ENCODE measurements around the gene UTS2R. TPM values are rescaled to one million over a fixed set of nuclear protein-coding genes. Genes with fewer than 3 reads are reported as not detected.

UTS2R gene
- total RNA-seq, 1 donor: not detected

GRCh38 chr17:82424001-82424862, 52.7 kb downstream of the UTS2R start:
- Histone ChIP-seq H3K4me2 (ENCODE audit: insufficient read depth, low read length) (peak overlapping the region; percentile 61), H3K27ac (ENCODE audit: low read depth, low read length) (no peak overlapping the region), H3K4me1 (ENCODE audit: insufficient read depth, low read length) (peaks cover 6% of the 10 kb centered on the region), H2AFZ (ENCODE audit: low read length) (peak overlapping the region; percentile 37), H3K79me2 (ENCODE audit: insufficient read depth, low read length) (no peaks in the 10 kb centered on the region), H3K4me3 (ENCODE audit: insufficient read depth, low read length) (peak overlapping the region; percentile 63), H4K20me1 (ENCODE audit: insufficient read depth, low read length) (no peaks in the 10 kb centered on the region), H3K9me3 (ENCODE audit: low read depth, low read length) (peaks cover 2% of the 10 kb centered on the region), H3K27me3 (ENCODE audit: insufficient read depth, low read length) (no peaks in the 10 kb centered on the region), H3K36me3 (ENCODE audit: insufficient read depth, low read length) (no peaks in the 10 kb centered on the region)
- DNase-seq (ENCODE audit: insufficient read length, low spot score, missing footprints): peak; percentile 95
- peak; percentile 86 for TF ChIP-seq CTCF (IDR thresholded peaks at IDR 0.05; ENCODE audit: extremely low read depth, low read depth, low read length)

GRCh38 chr17:82424863-82425159, 53.2 kb downstream of the UTS2R start:
- H3K4me2 ChIP-seq (ENCODE audit: insufficient read depth, low read length): no peak overlapping the region
- no peak for TF ChIP-seq CTCF (IDR thresholded peaks at IDR 0.05; ENCODE audit: extremely low read depth, low read depth, low read length)
- H4K20me1 ChIP-seq (ENCODE audit: insufficient read depth, low read length): no peaks in the 10 kb centered on the region

More at GRCh38 chr17:82424863-82425159, 53.2 kb downstream of the UTS2R start:
- H2AFZ ChIP-seq (ENCODE audit: low read length): no peak overlapping the region
- H3K27me3 ChIP-seq (ENCODE audit: insufficient read depth, low read length): no peaks in the 10 kb centered on the region
- H3K4me3 ChIP-seq (ENCODE audit: insufficient read depth, low read length): no peak overlapping the region
- H3K79me2 ChIP-seq (ENCODE audit: insufficient read depth, low read length): no peaks in the 10 kb centered on the region
- no peak for DNase-seq (ENCODE audit: insufficient read length, low spot score, missing footprints)
- H3K36me3 ChIP-seq (ENCODE audit: insufficient read depth, low read length): no peaks in the 10 kb centered on the region
- H3K27ac ChIP-seq (ENCODE audit: low read depth, low read length): no peak overlapping the region
- peaks cover 4% of the 10 kb centered on the region for H3K4me1 ChIP-seq (ENCODE audit: insufficient read depth, low read length)
- peaks cover 2% of the 10 kb centered on the region for H3K9me3 ChIP-seq (ENCODE audit: low read depth, low read length)

Small RNAs within 50 kb of the gene (small RNA-seq; reads per million reads assigned to genes)
- gene RF00019: not detected

Other genes with a start within 250 kb of the UTS2R start
- 21.0 and 25.9 TPM in 2 replicates for gene CCDC57, start 158.9 kb upstream of the UTS2R start, total RNA-seq
- gene SLC16A3, start 142.7 kb upstream of the UTS2R start, total RNA-seq: 129 and 222 TPM in 2 replicates
- gene CSNK1D, start 98.1 kb upstream of the UTS2R start, total RNA-seq: 45.4 and 50.3 TPM in 2 replicates
- not detected in 2 replicates for gene CD7, start 54.2 kb upstream of the UTS2R start, total RNA-seq
- 5.8 and 11.5 TPM in 2 replicates for gene SECTM1, start 38.0 kb upstream of the UTS2R start, total RNA-seq
- gene TEX19, start 12.5 kb upstream of the UTS2R start, total RNA-seq: under 0.01 and 0.29 TPM in 2 replicates
- 13.0 and 20.3 TPM in 2 replicates for gene HEXD, start 46.6 kb downstream of the UTS2R start, total RNA-seq
- 25.3 and 27.4 TPM in 2 replicates for gene OGFOD3, start 46.8 kb downstream of the UTS2R start, total RNA-seq
- gene CYBC1, start 79.0 kb downstream of the UTS2R start, total RNA-seq: 72.4 and 75.1 TPM in 2 replicates
- 34.4 and 36.8 TPM in 2 replicates for gene NARF, start 87.0 kb downstream of the UTS2R start, total RNA-seq
- gene FOXK2, start 148.0 kb downstream of the UTS2R start, total RNA-seq: 26.8 and 29.3 TPM in 2 replicates